ENCODE data around the gene TRIM74. TPM values are rescaled to one million over a fixed set of nuclear protein-coding genes. Genes with fewer than 3 reads are reported as not detected.
"Not testable (repeated sequence)": the region's sequence is repeated elsewhere in the genome, so short reads cannot be mapped to it uniquely, and the experiment has no call there.

TRIM74 gene
- total RNA-seq, 2 experiments from 2014 or later: 4.1 to 4.4 TPM

DNA sequence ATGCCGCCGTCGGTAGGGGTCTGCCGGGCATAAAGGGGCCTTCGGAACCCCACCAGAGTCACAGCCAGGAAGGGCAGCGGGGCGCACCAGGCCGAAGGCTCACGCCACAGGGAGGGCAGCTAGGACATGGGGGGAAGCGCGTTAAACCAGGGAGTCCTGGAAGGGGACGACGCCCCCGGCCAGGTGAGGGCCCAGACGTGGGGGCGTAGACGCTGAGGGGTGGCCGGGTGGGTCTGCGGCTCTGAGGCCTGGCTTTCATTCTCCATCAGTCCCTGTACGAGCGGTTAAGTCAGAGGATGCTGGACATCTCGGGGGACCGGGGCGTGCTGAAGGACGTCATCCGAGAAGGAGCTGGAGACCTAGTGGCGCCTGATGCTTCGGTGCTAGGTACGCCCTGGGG, 422 bp upstream of the TRIM74 start:
- H3K4me3 Mint-ChIP-seq; POLR2A ChIA-PET; H3K36me3 ChIP-seq (ENCODE audit: insufficient read depth, low read length); H3K9me3 Mint-ChIP-seq; H3K36me3 Mint-ChIP-seq (ENCODE audit: low read depth); H3K9me3 ChIP-seq (ENCODE audit: control insufficient read depth in 1 of 2, insufficient read depth in 1 of 2, low read length in 2 of 2); H3K27me3 Mint-ChIP-seq; H3K4me1 ChIP-seq (ENCODE audit: insufficient read depth, low read length); H3K27ac Mint-ChIP-seq; H3K27me3 ChIP-seq (ENCODE audit: control insufficient read depth in 1 of 2, insufficient read depth in 2 of 2, low read length in 2 of 2); H3K27ac ChIP-seq (ENCODE audit: low read depth in 1 of 2, low read length in 2 of 2); H3K4me1 Mint-ChIP-seq (ENCODE audit: low read depth); intact Hi-C loops (cut with DNase I, micrococcal nuclease); CTCF ChIA-PET; DNase-seq; H3K4me3 ChIP-seq (ENCODE audit: low read length); ATAC-seq (ENCODE audit: poor library complexity): not testable (repeated sequence)

DNA sequence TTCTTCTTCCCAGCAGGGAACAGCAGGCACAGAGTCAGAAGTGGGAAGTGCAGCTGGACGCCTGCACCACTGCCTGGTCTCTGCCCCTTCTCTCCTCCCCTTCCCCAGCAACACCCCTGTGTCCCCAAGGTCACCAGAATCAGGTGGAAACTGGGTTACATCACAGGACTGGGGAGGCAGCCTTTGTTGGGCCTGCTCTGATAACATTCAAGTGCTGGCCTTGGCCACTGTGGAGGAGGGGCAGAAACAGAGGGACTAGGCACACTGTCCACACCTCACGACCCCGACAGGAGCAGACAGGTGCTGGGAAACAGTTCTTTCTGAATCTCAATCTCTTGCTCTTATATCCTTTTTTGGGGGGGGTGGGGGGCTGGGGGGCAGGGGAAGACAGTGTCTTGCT, 2.4 kb downstream of the TRIM74 start:
- H3K4me1 Mint-ChIP-seq (ENCODE audit: low read depth); H3K9me3 ChIP-seq (ENCODE audit: control insufficient read depth in 1 of 2, insufficient read depth in 1 of 2, low read length in 2 of 2); H3K27me3 Mint-ChIP-seq; intact Hi-C loops (cut with DNase I, micrococcal nuclease); H3K27me3 ChIP-seq (ENCODE audit: control insufficient read depth in 1 of 2, insufficient read depth in 2 of 2, low read length in 2 of 2); DNase-seq; POLR2A ChIA-PET; H3K27ac ChIP-seq (ENCODE audit: low read depth in 1 of 2, low read length in 2 of 2); H3K36me3 Mint-ChIP-seq (ENCODE audit: low read depth); H3K27ac Mint-ChIP-seq; H3K9me3 Mint-ChIP-seq; H3K4me3 Mint-ChIP-seq; H3K4me3 ChIP-seq (ENCODE audit: low read length); ATAC-seq (ENCODE audit: poor library complexity); H3K36me3 ChIP-seq (ENCODE audit: insufficient read depth, low read length); H3K4me1 ChIP-seq (ENCODE audit: insufficient read depth, low read length); CTCF ChIA-PET: not testable (repeated sequence)

DNA sequence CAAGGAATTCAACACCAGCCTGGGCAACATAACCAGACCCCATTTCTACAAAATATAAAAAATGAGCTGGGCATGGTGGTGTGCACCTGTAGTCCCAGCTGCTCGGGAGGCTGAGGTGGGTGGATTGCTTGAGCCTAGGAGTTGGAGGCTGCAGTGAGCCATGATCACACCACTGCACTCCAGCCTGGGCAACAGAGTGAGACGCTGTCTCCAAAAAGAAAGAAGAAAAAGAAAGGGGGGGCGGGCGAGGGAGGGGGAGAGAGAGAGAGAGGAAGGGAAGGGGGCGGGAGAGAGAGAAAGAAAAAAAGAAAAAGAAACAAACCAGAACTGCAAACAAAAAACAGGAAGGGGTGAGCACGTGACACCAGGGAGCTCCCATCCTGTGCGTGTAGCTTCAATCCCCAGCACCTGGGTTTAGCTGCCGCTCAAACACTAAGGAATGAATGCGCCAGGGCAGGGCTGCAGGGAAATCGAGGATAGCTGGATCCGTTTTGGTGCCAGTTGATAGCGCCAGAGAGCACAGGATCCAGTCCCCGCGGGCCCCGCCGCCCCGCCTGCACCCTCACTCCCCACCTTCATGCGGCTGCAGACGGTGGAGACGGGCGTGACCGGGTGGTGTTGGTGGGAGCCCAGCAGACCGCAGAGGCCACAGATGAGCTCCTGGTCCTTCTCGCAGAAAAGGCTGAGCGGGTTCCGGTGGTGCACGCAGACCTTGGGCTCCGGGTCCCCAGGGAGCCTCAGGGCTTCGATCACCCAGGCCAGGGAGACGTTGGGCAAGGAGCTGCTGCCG, 3.9 kb downstream of the TRIM74 start:
- CTCF ChIA-PET, H3K27me3 Mint-ChIP-seq: not testable (repeated sequence)

DNA sequence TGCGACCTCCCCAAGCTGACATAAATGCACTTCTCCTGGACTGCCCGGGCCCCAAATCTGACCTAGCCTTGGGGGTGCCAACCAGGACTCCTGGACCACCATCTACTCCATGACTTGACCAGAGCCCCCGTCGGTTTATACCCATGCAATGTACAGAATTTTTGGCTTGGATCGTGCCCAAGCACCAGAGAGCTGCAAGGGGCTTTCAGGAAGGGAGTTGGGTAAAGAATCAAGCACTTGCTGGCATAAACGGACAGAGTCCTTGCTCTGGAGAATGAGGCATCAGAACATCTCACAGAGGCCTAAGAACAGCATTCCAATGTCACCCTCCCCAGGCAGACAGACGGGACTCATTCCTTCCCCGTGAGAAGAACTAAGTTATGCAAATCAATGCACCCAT, 6.2 kb downstream of the TRIM74 start:
- H3K27ac Mint-ChIP-seq; H3K27me3 Mint-ChIP-seq; H3K4me1 Mint-ChIP-seq (ENCODE audit: low read depth); H3K4me3 ChIP-seq (ENCODE audit: low read length); intact Hi-C loops (cut with DNase I, micrococcal nuclease); H3K9me3 ChIP-seq (ENCODE audit: control insufficient read depth in 1 of 2, insufficient read depth in 1 of 2, low read length in 2 of 2); DNase-seq; CTCF ChIA-PET; H3K36me3 Mint-ChIP-seq (ENCODE audit: low read depth); H3K9me3 Mint-ChIP-seq; H3K4me1 ChIP-seq (ENCODE audit: insufficient read depth, low read length); H3K36me3 ChIP-seq (ENCODE audit: insufficient read depth, low read length); H3K27ac ChIP-seq (ENCODE audit: low read depth in 1 of 2, low read length in 2 of 2); POLR2A ChIA-PET; ATAC-seq (ENCODE audit: poor library complexity); H3K4me3 Mint-ChIP-seq; H3K27me3 ChIP-seq (ENCODE audit: control insufficient read depth in 1 of 2, insufficient read depth in 2 of 2, low read length in 2 of 2): not testable (repeated sequence)

More for the DNA sequence above, 3.9 kb downstream of the TRIM74 start:
- H3K9me3 ChIP-seq (ENCODE audit: control insufficient read depth in 1 of 2, insufficient read depth in 1 of 2, low read length in 2 of 2); intact Hi-C loops (cut with DNase I, micrococcal nuclease); H3K27ac ChIP-seq (ENCODE audit: low read depth in 1 of 2, low read length in 2 of 2); H3K9me3 Mint-ChIP-seq; H3K4me1 Mint-ChIP-seq (ENCODE audit: low read depth); H3K36me3 Mint-ChIP-seq (ENCODE audit: low read depth); H3K4me3 Mint-ChIP-seq; H3K27ac Mint-ChIP-seq; H3K4me3 ChIP-seq (ENCODE audit: low read length); POLR2A ChIA-PET; DNase-seq; H3K4me1 ChIP-seq (ENCODE audit: insufficient read depth, low read length); H3K27me3 ChIP-seq (ENCODE audit: control insufficient read depth in 1 of 2, insufficient read depth in 2 of 2, low read length in 2 of 2); H3K36me3 ChIP-seq (ENCODE audit: insufficient read depth, low read length): not testable (repeated sequence)
- ATAC-seq (ENCODE audit: poor library complexity): peak; percentile 90

DNA sequence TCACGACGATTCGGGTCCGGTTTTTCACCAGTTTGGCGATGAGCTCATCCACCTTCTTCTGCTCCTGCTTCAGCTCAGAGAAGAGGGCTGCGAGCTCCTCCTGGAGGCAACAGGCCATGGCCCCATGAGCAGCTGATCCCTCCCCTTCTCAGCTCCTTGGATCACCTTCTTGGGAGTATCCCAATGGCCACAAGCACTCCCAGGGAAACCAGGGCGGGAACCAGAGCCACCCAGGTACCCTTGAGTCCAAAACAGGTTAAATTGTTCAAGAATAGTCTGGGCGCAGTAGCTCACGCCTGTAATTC, 8.0 kb downstream of the TRIM74 start:
- H3K27me3 Mint-ChIP-seq; H3K9me3 ChIP-seq (ENCODE audit: control insufficient read depth in 1 of 2, insufficient read depth in 1 of 2, low read length in 2 of 2); CTCF ChIA-PET; intact Hi-C loops (cut with DNase I, micrococcal nuclease); H3K36me3 Mint-ChIP-seq (ENCODE audit: low read depth); H3K27ac Mint-ChIP-seq; POLR2A ChIA-PET; H3K27me3 ChIP-seq (ENCODE audit: control insufficient read depth in 1 of 2, insufficient read depth in 2 of 2, low read length in 2 of 2); ATAC-seq (ENCODE audit: poor library complexity); H3K36me3 ChIP-seq (ENCODE audit: insufficient read depth, low read length); H3K4me3 ChIP-seq (ENCODE audit: low read length); DNase-seq; H3K9me3 Mint-ChIP-seq; H3K4me1 Mint-ChIP-seq (ENCODE audit: low read depth); H3K4me1 ChIP-seq (ENCODE audit: insufficient read depth, low read length); H3K4me3 Mint-ChIP-seq; H3K27ac ChIP-seq (ENCODE audit: low read depth in 1 of 2, low read length in 2 of 2): not testable (repeated sequence)

DNA sequence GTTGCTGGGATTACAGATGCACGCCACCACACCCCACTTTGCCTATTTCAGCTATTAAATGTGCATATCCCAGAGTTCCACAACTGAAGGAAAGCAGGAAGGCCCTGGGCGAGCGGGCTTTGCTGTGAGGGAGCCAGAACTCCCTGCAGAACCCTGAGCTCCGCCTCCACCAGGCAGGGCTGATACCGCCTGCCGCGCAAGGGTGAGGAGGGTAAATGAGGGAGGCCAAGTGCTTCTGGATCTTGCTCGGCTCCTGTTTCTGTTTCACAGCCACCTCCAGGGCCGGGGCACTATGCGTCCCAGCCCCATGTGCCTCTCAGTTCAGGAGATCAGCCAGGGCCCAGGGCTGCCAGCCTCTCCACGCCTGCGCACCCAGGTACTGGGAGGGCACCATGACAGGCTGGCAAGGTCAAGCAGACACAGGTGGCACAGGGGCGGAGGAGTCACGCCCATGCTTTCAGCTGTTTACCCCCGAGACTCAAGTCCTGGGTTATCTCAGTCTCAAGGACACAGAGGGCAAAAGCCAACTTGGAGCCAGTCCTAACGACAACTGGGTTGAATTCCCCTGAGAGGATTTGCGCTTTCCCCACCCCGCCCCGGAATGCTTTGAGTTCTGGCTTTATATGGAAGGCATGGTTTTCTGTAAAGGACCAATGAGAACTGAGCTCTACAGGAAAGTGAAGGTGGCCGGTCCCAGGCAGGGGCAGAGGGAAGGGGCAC, 8.5 kb downstream of the TRIM74 start:
- H3K36me3 Mint-ChIP-seq (ENCODE audit: low read depth); H3K9me3 ChIP-seq (ENCODE audit: control insufficient read depth in 1 of 2, insufficient read depth in 1 of 2, low read length in 2 of 2); intact Hi-C loops (cut with DNase I, micrococcal nuclease); H3K27me3 ChIP-seq (ENCODE audit: control insufficient read depth in 1 of 2, insufficient read depth in 2 of 2, low read length in 2 of 2); H3K9me3 Mint-ChIP-seq; H3K4me3 ChIP-seq (ENCODE audit: low read length); H3K4me1 ChIP-seq (ENCODE audit: insufficient read depth, low read length); POLR2A ChIA-PET; H3K4me1 Mint-ChIP-seq (ENCODE audit: low read depth); H3K27me3 Mint-ChIP-seq; H3K36me3 ChIP-seq (ENCODE audit: insufficient read depth, low read length); ATAC-seq (ENCODE audit: poor library complexity); H3K4me3 Mint-ChIP-seq; H3K27ac Mint-ChIP-seq; DNase-seq; H3K27ac ChIP-seq (ENCODE audit: low read depth in 1 of 2, low read length in 2 of 2); CTCF ChIA-PET: not testable (repeated sequence)

DNA sequence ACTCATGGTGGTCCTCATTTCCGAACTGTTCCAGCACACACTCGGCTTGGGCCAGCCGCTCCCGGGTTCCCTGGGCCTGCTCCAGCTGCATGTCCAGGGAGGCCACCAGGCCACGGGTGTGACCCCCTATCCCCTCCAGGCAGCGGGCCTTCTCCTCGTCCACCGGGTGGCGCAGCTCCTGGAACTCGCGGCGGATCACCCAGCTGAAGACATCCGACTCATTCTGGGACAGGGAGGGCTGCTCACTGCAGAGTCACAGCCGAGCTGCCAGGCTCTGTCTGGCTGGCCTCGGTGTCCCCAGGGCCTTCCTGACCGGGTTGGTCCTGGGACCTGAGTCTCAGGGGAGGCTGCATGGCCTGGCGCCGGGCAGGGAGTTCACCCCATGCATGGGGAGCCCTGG, 9.2 kb downstream of the TRIM74 start:
- H3K36me3 ChIP-seq (ENCODE audit: insufficient read depth, low read length); H3K9me3 ChIP-seq (ENCODE audit: control insufficient read depth in 1 of 2, insufficient read depth in 1 of 2, low read length in 2 of 2); intact Hi-C loops (cut with DNase I, micrococcal nuclease); CTCF ChIA-PET; H3K4me3 ChIP-seq (ENCODE audit: low read length); H3K27me3 Mint-ChIP-seq; H3K27ac Mint-ChIP-seq; H3K27me3 ChIP-seq (ENCODE audit: control insufficient read depth in 1 of 2, insufficient read depth in 2 of 2, low read length in 2 of 2); DNase-seq; H3K4me1 Mint-ChIP-seq (ENCODE audit: low read depth); H3K4me1 ChIP-seq (ENCODE audit: insufficient read depth, low read length); H3K4me3 Mint-ChIP-seq; H3K9me3 Mint-ChIP-seq; H3K36me3 Mint-ChIP-seq (ENCODE audit: low read depth); H3K27ac ChIP-seq (ENCODE audit: low read depth in 1 of 2, low read length in 2 of 2); POLR2A ChIA-PET; ATAC-seq (ENCODE audit: poor library complexity): not testable (repeated sequence)
